NCI-H1048 (cell line): Measurements from ENCODE around the gene TRIM71.
A peak's percentile ranks its signal among the peaks of the same experiment; 100 is the strongest.
"Not testable (repeated sequence)": the region's sequence is repeated elsewhere in the genome, so short reads cannot be mapped to it uniquely, and the experiment has no call there.

ENCODE experiments used
- DNase-seq: peaks from one replicate; lab custom pipeline; 2025; lab: John Stamatoyannopoulos, UW

TRIM71 gene

DNA sequence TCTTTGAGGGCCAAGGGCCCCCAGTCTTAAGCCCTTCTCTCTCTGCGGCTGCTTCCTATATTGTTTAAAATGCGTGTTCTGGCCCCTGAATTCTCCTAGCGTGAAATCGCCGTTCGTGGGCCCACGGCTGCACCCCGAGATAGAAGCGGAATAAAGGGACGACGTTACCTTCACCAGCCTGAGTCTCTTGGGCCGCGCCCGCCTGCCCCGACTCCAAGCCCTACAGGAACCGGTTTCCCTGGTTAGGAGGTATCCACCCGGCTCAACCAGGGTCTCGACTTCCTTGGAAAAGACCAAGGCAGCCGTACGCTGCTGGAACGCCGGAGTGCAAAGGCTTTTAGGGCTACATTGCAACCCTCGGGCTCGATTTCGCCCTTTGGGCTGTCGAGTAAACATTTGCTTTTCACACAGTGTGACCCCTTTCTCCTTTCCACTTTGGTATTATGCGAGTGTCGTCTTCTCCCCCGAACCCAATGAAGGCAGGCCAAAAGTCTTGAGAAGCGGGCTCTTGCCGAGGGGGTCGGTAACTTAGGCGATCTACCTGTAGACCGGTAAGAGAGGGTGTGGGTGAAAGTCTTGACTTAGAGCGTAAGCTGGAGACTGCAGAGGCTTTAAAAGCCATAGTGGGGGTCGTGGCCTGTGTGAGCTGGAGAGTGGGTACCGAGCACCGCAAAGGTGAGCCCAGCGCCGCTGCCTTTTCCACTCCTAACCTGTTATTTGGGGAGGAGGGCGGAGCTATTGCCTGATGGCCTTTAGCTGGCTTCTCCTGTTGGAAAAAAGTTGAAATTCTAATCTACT, 2.0 kb downstream of the TRIM71 start:
- no peak for DNase-seq

GRCh38 chr3:32820430-32820829, 2.6 kb downstream of the TRIM71 start:
- no peak for DNase-seq

DNA sequence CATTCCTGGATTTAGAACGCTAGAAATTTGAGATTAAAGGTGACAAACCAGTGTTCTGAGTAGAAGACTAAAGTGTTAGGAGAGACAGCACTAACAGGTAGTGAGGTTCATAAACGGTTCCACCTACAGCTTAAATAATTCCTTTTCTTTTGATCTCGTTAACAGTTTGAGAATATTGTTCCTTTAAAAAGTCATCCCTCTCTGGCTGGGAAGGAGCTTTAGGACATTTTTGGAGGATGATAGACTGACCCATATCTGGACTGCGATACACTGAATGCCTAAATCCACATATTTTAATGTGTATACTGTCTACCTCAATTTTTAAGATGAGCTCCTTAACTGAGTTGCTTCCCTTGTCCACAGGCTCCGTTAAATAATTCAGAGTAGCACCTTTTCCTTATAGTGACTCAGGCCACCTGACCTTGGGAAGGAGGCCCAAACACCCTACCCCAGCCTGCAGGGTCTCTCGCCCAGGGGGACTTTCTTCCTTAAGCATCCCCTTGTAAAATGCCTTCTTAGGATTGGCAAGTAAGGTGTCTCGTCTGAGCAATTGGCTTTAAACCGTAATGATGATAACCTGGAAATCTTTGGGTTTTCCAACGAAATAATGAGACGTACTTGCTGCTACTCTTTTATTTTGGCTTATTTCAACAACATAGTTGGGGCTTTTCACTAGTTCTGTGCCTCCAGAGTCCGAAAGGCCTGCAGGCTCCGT, 3.3 kb downstream of the TRIM71 start:
- DNase-seq, result no peak

GRCh38 chr3:32821686-32822296, 4.0 kb downstream of the TRIM71 start:
- DNase-seq, result no peak

GRCh38 chr3:32822609-32823498, 5.1 kb downstream of the TRIM71 start:
- no peak for DNase-seq

DNA sequence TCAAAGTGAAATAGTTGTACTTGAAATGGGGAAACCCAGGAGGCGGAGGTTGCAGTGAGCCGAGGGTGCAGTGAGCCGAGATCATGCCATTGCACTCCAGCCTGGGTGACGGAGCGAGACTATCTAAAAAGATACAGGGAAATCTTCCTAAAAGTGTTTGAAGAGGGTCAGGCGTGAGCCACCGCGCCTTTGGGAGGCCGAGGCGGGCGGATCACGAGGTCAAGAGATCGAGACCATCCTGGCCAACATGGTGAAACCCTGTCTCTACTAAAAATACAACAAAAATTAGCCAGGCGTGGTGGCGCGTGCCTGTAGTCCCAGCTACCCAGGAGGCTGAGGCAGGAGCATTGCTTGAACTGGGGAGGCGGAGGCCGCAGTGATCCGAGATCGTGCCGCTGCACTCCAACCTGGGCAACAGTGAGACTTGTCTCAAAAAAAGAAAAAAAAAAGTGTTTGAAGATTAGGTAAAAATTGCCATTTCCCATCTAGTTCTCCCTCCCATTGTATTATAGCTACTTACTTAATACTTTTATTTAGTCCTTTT, 5.9 kb downstream of the TRIM71 start:
- not testable (repeated sequence) for DNase-seq

- DNase-seq, result no peak
Measured at GRCh38 chr3:32825601-32826375, 8.0 kb downstream of the TRIM71 start.

- no peak for DNase-seq
Measured at GRCh38 chr3:32831062-32831461, 13.3 kb downstream of the TRIM71 start.

DNA sequence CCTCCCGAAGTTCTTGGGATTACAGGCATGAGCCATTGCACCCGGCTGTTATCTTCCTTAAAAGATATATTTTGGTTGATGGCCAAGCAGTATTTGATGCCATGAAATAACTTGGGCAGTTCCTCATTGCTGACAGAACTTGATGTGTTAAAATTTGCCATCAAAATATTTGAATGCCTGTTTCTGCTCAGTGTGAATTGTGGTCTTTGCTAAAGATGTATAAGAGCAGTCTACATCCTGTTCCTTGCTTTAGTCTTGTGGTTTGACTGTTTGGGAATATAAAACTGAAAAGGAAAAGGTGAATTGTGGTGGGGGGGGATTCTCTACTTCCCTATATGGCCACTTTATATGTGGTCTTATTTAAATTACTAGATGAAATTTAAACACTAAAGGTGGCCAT, 14.0 kb downstream of the TRIM71 start:
- DNase-seq, result no peak

DNA sequence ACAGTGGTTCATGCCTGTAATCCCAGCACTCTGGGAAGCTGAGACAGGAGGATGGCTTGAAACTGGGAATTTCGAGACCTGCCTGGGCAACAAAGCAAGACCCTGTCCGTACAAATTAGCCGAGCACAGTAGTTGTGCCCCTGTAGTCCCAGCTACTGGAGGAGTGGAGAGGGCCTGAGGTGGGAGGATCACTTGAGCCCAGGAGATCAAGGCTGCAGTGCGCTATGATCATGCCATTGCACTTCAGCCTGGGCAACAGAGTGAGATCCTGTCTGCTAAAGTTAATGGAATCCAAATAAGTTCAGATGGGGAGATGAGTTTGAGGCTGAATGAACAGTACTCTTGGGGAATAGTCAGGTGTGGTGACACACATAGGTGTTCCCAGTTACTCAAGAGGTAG, 14.4 kb downstream of the TRIM71 start:
- DNase-seq, result no peak

DNA sequence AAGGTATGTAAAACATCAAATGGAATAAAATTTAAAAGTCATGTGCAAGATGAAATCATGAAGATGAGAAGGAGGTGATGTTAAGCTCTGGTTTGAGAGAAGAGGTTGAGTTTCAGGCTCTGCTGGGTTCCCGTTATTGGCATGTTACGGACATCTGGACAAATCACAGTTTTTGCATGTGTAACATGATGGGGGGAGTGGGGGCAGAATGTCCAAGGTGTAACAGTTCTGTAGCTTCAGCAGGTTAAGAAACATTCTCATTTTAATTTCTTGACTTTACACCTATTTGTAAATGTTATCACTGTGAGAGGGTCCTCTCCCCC, 17.2 kb downstream of the TRIM71 start:
- DNase-seq, result no peak

DNA sequence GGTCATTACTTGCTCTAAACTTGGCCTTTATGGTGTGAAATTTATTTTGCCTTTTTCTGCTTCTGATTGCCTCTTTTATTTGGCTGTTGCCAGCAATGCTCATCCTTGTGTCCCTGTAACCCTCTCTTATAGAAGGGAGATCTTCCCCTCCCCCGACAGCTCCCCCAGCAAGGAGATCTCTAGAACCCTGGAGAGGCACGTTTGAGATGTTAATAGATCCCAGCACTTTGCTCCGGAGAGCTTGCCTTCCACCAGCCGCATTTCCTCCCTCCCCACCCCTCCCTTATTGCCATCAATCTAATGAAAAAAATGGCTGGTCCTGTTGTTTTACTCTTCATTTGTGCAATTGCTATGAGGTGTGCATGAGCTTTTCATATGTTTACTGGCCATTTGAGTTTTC, 18.2 kb downstream of the TRIM71 start:
- DNase-seq, result no peak

DNA sequence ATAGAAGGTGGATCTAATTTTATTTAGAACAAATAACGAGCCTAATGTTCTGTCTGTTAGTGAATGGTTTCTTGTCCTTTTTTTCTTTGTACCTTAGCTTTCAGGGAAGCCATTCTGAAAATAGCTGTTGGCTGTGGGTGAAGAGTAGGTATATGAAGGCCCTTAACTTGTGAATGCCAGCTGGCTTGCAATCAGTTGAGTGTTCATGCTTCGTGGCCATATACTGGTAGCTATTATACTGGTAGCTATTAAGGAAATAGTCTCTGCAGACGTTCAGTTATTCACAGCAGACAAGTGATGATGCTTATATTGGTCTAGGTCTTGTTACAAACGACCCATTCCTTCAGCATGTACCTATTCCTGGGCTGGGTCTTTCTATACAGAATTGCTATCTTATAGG, 18.8 kb downstream of the TRIM71 start:
- no peak for DNase-seq

DNA sequence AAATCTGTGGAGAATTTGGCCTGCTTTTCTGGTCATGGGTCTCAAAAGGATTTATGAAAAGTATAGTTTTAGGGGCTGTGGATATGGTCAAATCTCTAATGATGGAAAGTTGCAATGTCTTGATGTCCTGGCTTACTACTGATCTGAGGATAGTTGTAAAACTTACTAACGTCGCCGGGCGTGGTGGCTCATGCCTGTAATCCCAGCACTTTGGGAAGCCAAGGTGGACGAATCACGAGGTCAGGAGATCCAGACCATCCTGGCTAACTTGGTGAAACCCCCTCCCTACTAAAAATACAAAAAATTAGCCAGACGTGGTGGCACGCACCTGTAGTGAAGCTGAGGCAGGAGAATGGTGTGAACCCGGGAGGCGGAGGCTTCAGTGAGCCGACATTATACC, 19.6 kb downstream of the TRIM71 start:
- DNase-seq, result no peak

DNA sequence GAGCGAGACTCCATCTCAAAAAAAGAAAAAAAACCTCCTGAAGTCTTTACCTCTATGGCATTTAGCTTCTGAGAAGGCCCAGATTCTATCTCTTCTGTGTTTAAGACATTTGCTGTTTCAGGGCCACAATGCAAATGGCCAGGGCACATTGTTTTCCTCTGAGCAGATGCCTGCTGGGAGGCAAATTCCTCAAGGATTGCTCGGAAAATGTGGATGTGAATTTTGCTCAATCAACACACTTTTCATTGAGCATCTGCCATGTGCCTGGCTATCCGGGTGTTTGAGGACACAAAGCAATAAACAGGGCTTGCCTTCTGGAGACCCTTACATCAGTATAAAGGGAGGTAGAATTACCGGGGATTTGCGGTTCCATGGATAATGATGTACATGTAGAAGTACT, 20.0 kb downstream of the TRIM71 start:
- DNase-seq, result no peak

- DNase-seq, result no peak
Measured at GRCh38 chr3:32839714-32840085, 21.9 kb downstream of the TRIM71 start.

GRCh38 chr3:32840086-32840841, 22.5 kb downstream of the TRIM71 start:
- DNase-seq, result no peak

- no peak for DNase-seq
Measured at GRCh38 chr3:32841341-32841740, 23.5 kb downstream of the TRIM71 start.

GRCh38 chr3:32841867-32842470, 24.2 kb downstream of the TRIM71 start:
- DNase-seq, result no peak

GRCh38 chr3:32842531-32842931, 24.7 kb downstream of the TRIM71 start:
- DNase-seq, result peak; percentile 14
